Psoas muscle (tissue), 8 donors: ENCODE measurements around the gene L1TD1. TPM values are rescaled to one million over a fixed set of nuclear protein-coding genes. Genes with fewer than 3 reads are reported as not detected.

Experiments
- ATAC-seq, 4 donors: fragments of 200-7000 bp; cut with Tn5 transposase; one replicate each; pipeline ENCODE4 v1.9.1; 2020; ENCODE audit warnings: moderate library complexity in 3 of 4, mild to moderate bottlenecking in 2 of 4
- DNase-seq, 2 donors: peaks; one replicate each; pipeline ENCODE4 v3.0.0-alpha.2; 2020
- H3K27ac ChIP-seq: fragments of 200-600 bp; one replicate; pipeline ENCODE4 v1.8.0; 2022
- H3K27me3 ChIP-seq, 3 donors: fragments of 200-600 bp in 1 of 3; one replicate each; pipeline versions ENCODE4 v1.6.1 to v1.8.0; 2013 to 2022; ENCODE audit warnings: low read length in 2 of 3, mild to moderate bottlenecking in 2 of 3, moderate library complexity in 1 of 3; ENCODE audit not compliant: insufficient read depth in 3 of 3
- H3K36me3 ChIP-seq, 2 donors: fragments of 200-600 bp in 1 of 2; one replicate each; pipeline versions ENCODE4 v1.6.1 to v1.8.0; 2013 to 2022; ENCODE audit warnings: low read depth in 1 of 2, mild to moderate bottlenecking in 1 of 2, moderate library complexity in 1 of 2; ENCODE audit not compliant: insufficient read depth in 1 of 2
- H3K4me1 ChIP-seq: fragments of 200-600 bp; one replicate; pipeline ENCODE4 v1.8.0; 2022
- H3K4me3 ChIP-seq: fragments of 200-600 bp; one replicate; pipeline ENCODE4 v1.8.0; 2022; ENCODE audit warnings: mild to moderate bottlenecking
- H3K9me3 ChIP-seq: fragments of 200-600 bp; one replicate; pipeline ENCODE4 v1.8.0; 2022
- WGBS, 3 donors: extraction: QIAGEN DNeasy Blood & Tissue Kit; methylation state at CpG; one replicate each; pipeline versions ENCODE4 v1.1.6 to v1.1.7; 2013; 5-methylcytosine and 5-hydroxymethylcytosine counted together
- intact Hi-C, 2 donors: fragments of 100-400 bp; cut with DNase I; formaldehyde crosslinking; loops; one replicate each; pipeline versions ENCODE4 v1.11.0 to v1.14.2; 2022
- polyA plus RNA-seq, 3 donors: library from polyadenylated mRNA; stranded (reverse); fragments of 200-250 nt; gene quantifications; one replicate each; pipeline ENCODE4 v1.2.3, GENCODE V29; 2013
- total RNA-seq, 4 donors: library from RNA; stranded (reverse); fragmentation: NEBNext Ultra II Directional in 2 of 4; extraction: Animal tissue kit (Norgen Biotek cat#: 25700) in 2 of 4; gene quantifications; one replicate each; pipeline versions ENCODE4 v1.2.1 to v1.2.4, GENCODE V29; 2021 to 2023
- TF ChIP-seq, protein P1 (sequence below): fragments of 200-600 bp; IDR thresholded peaks from one replicate; pipeline ENCODE4 v1.8.0; 2022; ENCODE audit warnings: antibody characterized with exemption
- donor health status: healthy with polysubstance abuse.
- donor health status: DM: no; HTN: no; CAD: no; lungs with moderate emphysema.
- donor health status: Bipolar disorder and iron deficiency.
- donor health status: healthy.
- donor health status: DM: yes; HTN: yes; CAD: no.
- donor health status: DM: no; HTN: no; CAD: no.
- donor health status: DM: no; HTN: no; CAD: no.
- donor health status: DM: yes; HTN: yes; CAD: no.

The L1TD1 gene
- total and polyA plus RNA-seq, 7 donors: 0.01 to 0.06 (median 0.04) TPM; not detected in 3

GRCh38 chr1:62232871-62233278 is 38.2 kb downstream of the L1TD1 start:
- no peaks in the 10 kb centered on the region for H3K27me3 ChIP-seq
- no peaks in the 10 kb centered on the region for H3K4me1 ChIP-seq
- H3K27ac ChIP-seq: no peak overlapping the region
- no peaks in the 10 kb centered on the region for H3K36me3 ChIP-seq
- H3K9me3 ChIP-seq: no peaks in the 10 kb centered on the region
- ATAC-seq (no peak), DNase-seq (no peak)
- intact Hi-C loops: no loop called here
- TF ChIP-seq, protein P1, sequence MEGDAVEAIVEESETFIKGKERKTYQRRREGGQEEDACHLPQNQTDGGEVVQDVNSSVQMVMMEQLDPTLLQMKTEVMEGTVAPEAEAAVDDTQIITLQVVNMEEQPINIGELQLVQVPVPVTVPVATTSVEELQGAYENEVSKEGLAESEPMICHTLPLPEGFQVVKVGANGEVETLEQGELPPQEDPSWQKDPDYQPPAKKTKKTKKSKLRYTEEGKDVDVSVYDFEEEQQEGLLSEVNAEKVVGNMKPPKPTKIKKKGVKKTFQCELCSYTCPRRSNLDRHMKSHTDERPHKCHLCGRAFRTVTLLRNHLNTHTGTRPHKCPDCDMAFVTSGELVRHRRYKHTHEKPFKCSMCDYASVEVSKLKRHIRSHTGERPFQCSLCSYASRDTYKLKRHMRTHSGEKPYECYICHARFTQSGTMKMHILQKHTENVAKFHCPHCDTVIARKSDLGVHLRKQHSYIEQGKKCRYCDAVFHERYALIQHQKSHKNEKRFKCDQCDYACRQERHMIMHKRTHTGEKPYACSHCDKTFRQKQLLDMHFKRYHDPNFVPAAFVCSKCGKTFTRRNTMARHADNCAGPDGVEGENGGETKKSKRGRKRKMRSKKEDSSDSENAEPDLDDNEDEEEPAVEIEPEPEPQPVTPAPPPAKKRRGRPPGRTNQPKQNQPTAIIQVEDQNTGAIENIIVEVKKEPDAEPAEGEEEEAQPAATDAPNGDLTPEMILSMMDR: no peak
- WGBS, 3 donors: 28 to 39% (median 33%) methylated on average over 14 of the region's 14 CpGs
- H3K4me3 ChIP-seq: no peak overlapping the region

DNA sequence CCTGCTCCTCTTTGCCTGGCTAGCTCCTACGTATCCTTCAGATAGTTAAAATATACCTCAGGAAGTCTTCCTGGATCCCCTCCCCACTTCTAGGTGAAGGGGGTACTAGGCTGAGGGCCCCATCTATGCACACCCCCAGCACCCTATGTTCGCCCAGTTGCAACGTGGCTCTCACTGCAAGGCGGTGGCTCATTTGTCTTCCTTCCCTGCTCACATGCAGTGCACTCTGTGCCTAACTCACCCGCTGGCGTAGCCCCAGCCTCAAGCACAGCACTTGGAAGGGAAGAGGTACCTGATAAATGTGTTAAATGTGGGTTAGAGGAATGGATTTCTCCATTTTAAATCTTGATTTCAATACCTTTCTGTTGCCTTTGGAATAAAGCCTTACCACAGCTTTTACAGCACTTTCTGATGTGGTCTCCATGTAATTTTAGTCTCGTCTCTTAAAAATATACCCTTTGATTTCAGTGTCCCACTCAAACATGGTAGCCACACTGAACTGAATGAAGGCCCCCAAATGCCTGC is 39.3 kb downstream of the L1TD1 start:
- H3K27me3 ChIP-seq: no peaks in the 10 kb centered on the region
- no peak overlapping the region for H3K4me3 ChIP-seq
- 91 to 94% (median 94%) methylated on average over 7 of the region's 7 CpGs for WGBS, 3 donors
- H3K4me1 ChIP-seq: no peaks in the 10 kb centered on the region
- no peaks in the 10 kb centered on the region for H3K9me3 ChIP-seq
- no peak for ATAC-seq
- DNase-seq: no peak
- intact Hi-C loops: no loop called here
- H3K27ac ChIP-seq: no peak overlapping the region
- TF ChIP-seq, protein P1: no peak
- H3K36me3 ChIP-seq: no peaks in the 10 kb centered on the region

- H3K27ac ChIP-seq: no peak overlapping the region
- no peak for ATAC-seq
- 80 to 89% (median 83%) methylated on average over 6 of the region's 6 CpGs for WGBS, 3 donors
- H3K4me3 ChIP-seq: no peak overlapping the region
- no peaks in the 10 kb centered on the region for H3K9me3 ChIP-seq
- intact Hi-C loops: no loop called here
- H3K4me1 ChIP-seq: no peaks in the 10 kb centered on the region
- no peaks in the 10 kb centered on the region for H3K36me3 ChIP-seq
- TF ChIP-seq, protein P1: no peak
- no peaks in the 10 kb centered on the region for H3K27me3 ChIP-seq
- no peak for DNase-seq
Observed at GRCh38 chr1:62234688-62235087, 40.0 kb downstream of the L1TD1 start.

DNA sequence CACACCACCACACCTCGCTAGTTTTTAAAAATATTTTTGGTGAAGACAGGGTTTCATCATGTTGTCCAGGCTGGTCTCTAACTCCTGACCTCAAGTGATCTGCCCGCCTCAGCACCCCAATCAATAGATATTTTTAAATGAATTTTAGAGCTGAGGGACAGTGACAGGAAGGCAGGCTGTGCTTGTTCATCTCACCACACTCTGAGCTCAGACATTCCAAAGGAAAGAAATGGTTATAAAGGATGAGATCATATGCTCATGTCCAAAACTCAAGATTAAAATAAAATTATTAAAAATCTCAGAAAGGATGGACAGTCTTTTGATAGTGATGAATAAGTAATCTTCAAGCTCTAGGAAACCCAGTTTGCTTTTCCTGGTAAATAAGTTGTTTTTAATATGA is 40.9 kb downstream of the L1TD1 start:
- no peaks in the 10 kb centered on the region for H3K36me3 ChIP-seq
- WGBS, 3 donors: 96% methylated on average over 2 of the region's 2 CpGs
- H3K9me3 ChIP-seq: no peaks in the 10 kb centered on the region
- DNase-seq (no peak), ATAC-seq (no peak)
- TF ChIP-seq, protein P1: no peak
- intact Hi-C loops: no loop called here
- H3K4me3 ChIP-seq: no peak overlapping the region
- H3K27me3 ChIP-seq: no peaks in the 10 kb centered on the region
- no peak overlapping the region for H3K27ac ChIP-seq
- no peaks in the 10 kb centered on the region for H3K4me1 ChIP-seq

GRCh38 chr1:62237361-62237760 is 42.7 kb downstream of the L1TD1 start:
- H3K27ac ChIP-seq: no peak overlapping the region
- ATAC-seq: no peak
- no peaks in the 10 kb centered on the region for H3K36me3 ChIP-seq
- no peaks in the 10 kb centered on the region for H3K4me1 ChIP-seq
- no peaks in the 10 kb centered on the region for H3K27me3 ChIP-seq
- DNase-seq: no peak
- intact Hi-C loops: no loop called here
- no peaks in the 10 kb centered on the region for H3K9me3 ChIP-seq
- H3K4me3 ChIP-seq: no peak overlapping the region
- 76 to 80% (median 79%) methylated on average over 4 of the region's 4 CpGs for WGBS, 3 donors
- TF ChIP-seq, protein P1: no peak
